Lower lobe of right lung (tissue), 2 donors: Measurements from ENCODE around the gene SRGAP3. TPM values are rescaled to one million over a fixed set of nuclear protein-coding genes. Genes with fewer than 3 reads are reported as not detected.

Experiments used
- ATAC-seq, 2 donors: fragments of 200-7000 bp; cut with Tn5 transposase; one replicate each; pipeline ENCODE4 v1.9.1; 2020 to 2022; ENCODE audit warnings: mild to moderate bottlenecking in 2 of 2, moderate library complexity in 2 of 2
- DNase-seq: peaks from one replicate; pipeline ENCODE4 v3.0.0-alpha.2; 2020
- H3K27ac ChIP-seq: fragments of 200-600 bp; one replicate; pipeline ENCODE4 v1.8.0; 2022
- H3K27me3 ChIP-seq: fragments of 200-600 bp; one replicate; pipeline ENCODE4 v1.8.0; 2022; ENCODE audit warnings: low read depth
- H3K36me3 ChIP-seq: fragments of 200-600 bp; one replicate; pipeline ENCODE4 v1.8.0; 2022; ENCODE audit warnings: mild to moderate bottlenecking
- H3K4me1 ChIP-seq: fragments of 200-600 bp; one replicate; pipeline ENCODE4 v1.8.0; 2022
- H3K4me3 ChIP-seq: fragments of 200-600 bp; one replicate; pipeline ENCODE4 v1.8.0; 2022; ENCODE audit warnings: mild to moderate bottlenecking
- H3K9me3 ChIP-seq: fragments of 200-600 bp; one replicate; pipeline ENCODE4 v1.8.0; 2022
- CTCF ChIP-seq: fragments of 200-600 bp; IDR thresholded peaks from one replicate; pipeline ENCODE4 v1.8.0; 2022; ENCODE audit warnings: antibody characterized with exemption, mild to moderate bottlenecking
- intact Hi-C: fragments of 100-400 bp; cut with DNase I; formaldehyde crosslinking; loops from one replicate; pipeline ENCODE4 v1.11.0; 2022
- total RNA-seq: library from RNA; stranded (reverse); fragmentation: NEBNext Ultra II Directional; extraction: Animal tissue kit (Norgen Biotek cat#: 25700); gene quantifications from one replicate; pipeline ENCODE4 v1.2.1, GENCODE V29; 2021
- donor health status: DM: no; HTN: yes; CAD: no; lungs with severe emphysema.

Gene SRGAP3
- total RNA-seq, 1 donor from 2014 or later: 7.8 TPM

- Histone ChIP-seq H3K9me3 (no peaks in the 10 kb centered on the region), H3K27ac (no peak overlapping the region), H3K36me3 (no peaks in the 10 kb centered on the region), H3K4me1 (no peaks in the 10 kb centered on the region), H3K4me3 (no peak overlapping the region), H3K27me3 (no peaks in the 10 kb centered on the region)
- no peak for ATAC-seq
- no peak for DNase-seq
- TF ChIP-seq CTCF: no peak
- intact Hi-C loops: no loop called here
These were observed 66.4 kb downstream of the SRGAP3 start for GRCh38 chr3:9183011-9183410.

GRCh38 chr3:9180764-9181117, 68.7 kb downstream of the SRGAP3 start:
- ATAC-seq (no peak), DNase-seq (no peak)
- Histone ChIP-seq H3K27ac (peak overlapping the region; percentile 14), H3K36me3 (no peaks in the 10 kb centered on the region), H3K27me3 (no peaks in the 10 kb centered on the region), H3K4me3 (no peak overlapping the region), H3K4me1 (no peaks in the 10 kb centered on the region), H3K9me3 (no peaks in the 10 kb centered on the region)
- no peak for TF ChIP-seq CTCF
- intact Hi-C loops: no loop called here

GRCh38 chr3:9179826-9180763, 69.4 kb downstream of the SRGAP3 start:
- Histone ChIP-seq H3K27ac (peak overlapping the region; percentile 14), H3K27me3 (no peaks in the 10 kb centered on the region), H3K36me3 (no peaks in the 10 kb centered on the region), H3K9me3 (no peaks in the 10 kb centered on the region), H3K4me3 (no peak overlapping the region), H3K4me1 (no peaks in the 10 kb centered on the region)
- DNase-seq (no peak), ATAC-seq (peak; percentile 15 to 43)
- TF ChIP-seq CTCF: no peak
- intact Hi-C loops: no loop called here

- H3K27me3 ChIP-seq: no peaks in the 10 kb centered on the region
- no peaks in the 10 kb centered on the region for H3K9me3 ChIP-seq
- no peak for TF ChIP-seq CTCF
- intact Hi-C loops: no loop called here
- H3K27ac ChIP-seq: no peak overlapping the region
- no peaks in the 10 kb centered on the region for H3K36me3 ChIP-seq
- H3K4me3 ChIP-seq: no peak overlapping the region
- ATAC-seq (no peak), DNase-seq (no peak)
- no peaks in the 10 kb centered on the region for H3K4me1 ChIP-seq
These were observed 70.7 kb downstream of the SRGAP3 start for GRCh38 chr3:9178697-9179096.

- Histone ChIP-seq H3K4me3 (no peak overlapping the region), H3K27me3 (no peaks in the 10 kb centered on the region), H3K4me1 (no peaks in the 10 kb centered on the region), H3K27ac (no peak overlapping the region), H3K9me3 (no peaks in the 10 kb centered on the region), H3K36me3 (no peaks in the 10 kb centered on the region)
- TF ChIP-seq CTCF: no peak
- ATAC-seq (peak; percentile 69 to 82), DNase-seq (no peak)
- intact Hi-C loops: no loop called here
These were observed 74.0 kb downstream of the SRGAP3 start for GRCh38 chr3:9175421-9175820.
